NCI-H146 (cell line): Measurements from ENCODE around the gene SELENOI.

Source experiments
- DNase-seq: peaks from one replicate; lab custom pipeline; 2025; lab: John Stamatoyannopoulos, UW

SELENOI gene

GRCh38 chr2:26412091-26412673, 66.2 kb downstream of the SELENOI start:
- DNase-seq: no peak

GRCh38 chr2:26414311-26414710, 68.4 kb downstream of the SELENOI start:
- DNase-seq: no peak

GRCh38 chr2:26421961-26422360, 76.0 kb downstream of the SELENOI start:
- no peak for DNase-seq

- no peak for DNase-seq
Measured at GRCh38 chr2:26422947-26423629, 77.1 kb downstream of the SELENOI start.

- DNase-seq: no peak
Measured at GRCh38 chr2:26423750-26424149, 77.8 kb downstream of the SELENOI start.

- DNase-seq: no peak
Measured at GRCh38 chr2:26424221-26424620, 78.3 kb downstream of the SELENOI start.

- no peak for DNase-seq
Measured at GRCh38 chr2:26428846-26429245, 82.9 kb downstream of the SELENOI start.

GRCh38 chr2:26429779-26430578, 84.0 kb downstream of the SELENOI start:
- DNase-seq: peak; percentile 29

- no peak for DNase-seq
Measured at GRCh38 chr2:26430826-26431225, 84.9 kb downstream of the SELENOI start.

- DNase-seq: no peak
Measured at GRCh38 chr2:26432363-26432762, 86.4 kb downstream of the SELENOI start.

- DNase-seq: no peak
Measured at GRCh38 chr2:26432859-26433258, 86.9 kb downstream of the SELENOI start.

- no peak for DNase-seq
Measured at GRCh38 chr2:26435106-26435505, 89.2 kb downstream of the SELENOI start.

- no peak for DNase-seq
Measured at GRCh38 chr2:26438526-26438925, 92.6 kb downstream of the SELENOI start.

- no peak for DNase-seq
Measured at GRCh38 chr2:26438926-26439325, 93.0 kb downstream of the SELENOI start.

GRCh38 chr2:26442301-26442700, 96.4 kb downstream of the SELENOI start:
- DNase-seq: no peak

- DNase-seq: peak; percentile 38
Measured at GRCh38 chr2:26442707-26443106, 96.8 kb downstream of the SELENOI start.

- no peak for DNase-seq
Measured at GRCh38 chr2:26444236-26444635, 98.3 kb downstream of the SELENOI start.
